Progenitor cell of endocrine pancreas (in vitro differentiated cells): ENCODE data around the gene CRY1. TPM values are rescaled to one million over a fixed set of nuclear protein-coding genes. Genes with fewer than 3 reads are reported as not detected.

Experiments used
- DNase-seq: peaks from one replicate; pipeline ENCODE4 v3.0.0; 2021; ENCODE audit warnings: low spot score; ENCODE audit not compliant: unreplicated experiment
- H3K27ac Mint-ChIP-seq: 2 replicates; pipeline ENCODE4 v1.8.0; 2021; ENCODE audit warnings: mild to moderate bottlenecking, moderate library complexity, mixed read lengths
- H3K27me3 Mint-ChIP-seq: 2 replicates; pipeline ENCODE4 v1.8.0; 2021; ENCODE audit warnings: mixed read lengths
- H3K36me3 Mint-ChIP-seq: 2 replicates; pipeline ENCODE4 v1.8.0; 2022; ENCODE audit warnings: mixed read lengths; ENCODE audit not compliant: insufficient read depth
- H3K4me1 Mint-ChIP-seq: 2 replicates; pipeline ENCODE4 v1.8.0; 2021; ENCODE audit warnings: low read depth, mixed read lengths
- H3K4me3 Mint-ChIP-seq: 2 replicates; pipeline ENCODE4 v1.8.0; 2021; ENCODE audit warnings: low read depth, mild to moderate bottlenecking, moderate library complexity, mixed read lengths
- H3K9me3 Mint-ChIP-seq: 2 replicates; pipeline ENCODE4 v1.8.0; 2021; ENCODE audit warnings: low read depth, mixed read lengths
- CTCF ChIP-seq: fragments of 200-600 bp; sonication (generic); IDR thresholded peaks from one replicate; pipeline ENCODE4 v1.5.0; 2021; ENCODE audit warnings: antibody characterized with exemption, mild to moderate bottlenecking; ENCODE audit not compliant: unreplicated experiment
- total RNA-seq: library from RNA; stranded (reverse); gene quantifications from 2 replicates; pipeline ENCODE4 v1.2.1, GENCODE V29; 2021

The CRY1 gene
- total RNA-seq, 1 donor from 2014 or later = 26.9 TPM

GRCh38 chr12:107019546-107019945 lies 73.8 kb downstream of the CRY1 start:
- no peak for DNase-seq
- Mint-ChIP-seq H3K27ac (no peak overlapping the region), H3K4me3 (no peak overlapping the region), H3K36me3 (peaks cover 6% of the 10 kb centered on the region), H3K27me3 (no peaks in the 10 kb centered on the region), H3K4me1 (no peaks in the 10 kb centered on the region), H3K9me3 (no peaks in the 10 kb centered on the region)
- no peak for TF ChIP-seq CTCF

GRCh38 chr12:107017042-107017441 lies 76.3 kb downstream of the CRY1 start:
- H3K9me3 Mint-ChIP-seq = no peaks in the 10 kb centered on the region
- TF ChIP-seq CTCF = no peak
- H3K36me3 Mint-ChIP-seq = peaks cover 6% of the 10 kb centered on the region
- H3K4me3 Mint-ChIP-seq = no peak overlapping the region
- no peak for DNase-seq
- H3K4me1 Mint-ChIP-seq = no peaks in the 10 kb centered on the region
- no peaks in the 10 kb centered on the region for H3K27me3 Mint-ChIP-seq
- H3K27ac Mint-ChIP-seq = no peak overlapping the region

GRCh38 chr12:107014055-107014454 lies 79.3 kb downstream of the CRY1 start:
- no peaks in the 10 kb centered on the region for H3K27me3 Mint-ChIP-seq
- no peak for DNase-seq
- no peaks in the 10 kb centered on the region for H3K9me3 Mint-ChIP-seq
- no peaks in the 10 kb centered on the region for H3K4me1 Mint-ChIP-seq
- no peak overlapping the region for H3K4me3 Mint-ChIP-seq
- no peak overlapping the region for H3K27ac Mint-ChIP-seq
- peaks cover 3% of the 10 kb centered on the region for H3K36me3 Mint-ChIP-seq
- peak; percentile 15 for TF ChIP-seq CTCF

- Mint-ChIP-seq H3K4me3 (no peak overlapping the region), H3K4me1 (no peaks in the 10 kb centered on the region), H3K27ac (no peak overlapping the region), H3K9me3 (no peaks in the 10 kb centered on the region), H3K36me3 (peaks cover 5% of the 10 kb centered on the region), H3K27me3 (no peaks in the 10 kb centered on the region)
- no peak for DNase-seq
- no peak for TF ChIP-seq CTCF
These were observed 80.5 kb downstream of the CRY1 start for GRCh38 chr12:107012736-107013425.

- H3K9me3 Mint-ChIP-seq = no peaks in the 10 kb centered on the region
- no peak for DNase-seq
- H3K4me3 Mint-ChIP-seq = no peak overlapping the region
- H3K4me1 Mint-ChIP-seq = no peaks in the 10 kb centered on the region
- TF ChIP-seq CTCF = no peak
- H3K27ac Mint-ChIP-seq = no peak overlapping the region
- no peaks in the 10 kb centered on the region for H3K27me3 Mint-ChIP-seq
- peaks cover 3% of the 10 kb centered on the region for H3K36me3 Mint-ChIP-seq
These were observed 81.8 kb downstream of the CRY1 start for GRCh38 chr12:107011519-107011918.
